AG10803 (cell line): ENCODE measurements around the gene ELP4.
"Not testable (repeated sequence)": the region's sequence is repeated elsewhere in the genome, so short reads cannot be mapped to it uniquely, and the experiment has no call there.

Source experiments
- DNase-seq: peaks from one replicate; pipeline ENCODE4 v3.0.0; 2010; ENCODE audit warnings: low read depth
- H3K4me3 ChIP-seq: 2 replicates; pipeline ENCODE4 v1.5.1; 2011; ENCODE audit warnings: mild to moderate bottlenecking, low read length, control low read depth
- CTCF ChIP-seq: conservative IDR thresholded peaks from 2 replicates; pipeline ENCODE4 v1.5.1; 2011; ENCODE audit warnings: mild to moderate bottlenecking, low read length, control low read depth, inconsistent platforms

The ELP4 gene

GRCh38 chr11:31692466-31692865, 182.9 kb downstream of the ELP4 start:
- H3K4me3 ChIP-seq, result no peak overlapping the region
- no peak for TF ChIP-seq CTCF
- DNase-seq, result no peak

GRCh38 chr11:31697049-31697448, 187.5 kb downstream of the ELP4 start:
- not testable (repeated sequence) for H3K4me3 ChIP-seq, DNase-seq

GRCh38 chr11:31699066-31699465, 189.5 kb downstream of the ELP4 start:
- DNase-seq, result no peak
- H3K4me3 ChIP-seq, result no peak overlapping the region
- no peak for TF ChIP-seq CTCF

- H3K4me3 ChIP-seq, result no peak overlapping the region
- peak; percentile 19 for DNase-seq
- no peak for TF ChIP-seq CTCF
Measured at GRCh38 chr11:31702966-31703365, 193.4 kb downstream of the ELP4 start.

GRCh38 chr11:31706357-31706756, 196.8 kb downstream of the ELP4 start:
- TF ChIP-seq CTCF, result no peak
- no peak for DNase-seq
- H3K4me3 ChIP-seq, result no peak overlapping the region

GRCh38 chr11:31711137-31711536, 201.6 kb downstream of the ELP4 start:
- no peak for DNase-seq
- no peak for TF ChIP-seq CTCF
- H3K4me3 ChIP-seq, result no peak overlapping the region

DNA sequence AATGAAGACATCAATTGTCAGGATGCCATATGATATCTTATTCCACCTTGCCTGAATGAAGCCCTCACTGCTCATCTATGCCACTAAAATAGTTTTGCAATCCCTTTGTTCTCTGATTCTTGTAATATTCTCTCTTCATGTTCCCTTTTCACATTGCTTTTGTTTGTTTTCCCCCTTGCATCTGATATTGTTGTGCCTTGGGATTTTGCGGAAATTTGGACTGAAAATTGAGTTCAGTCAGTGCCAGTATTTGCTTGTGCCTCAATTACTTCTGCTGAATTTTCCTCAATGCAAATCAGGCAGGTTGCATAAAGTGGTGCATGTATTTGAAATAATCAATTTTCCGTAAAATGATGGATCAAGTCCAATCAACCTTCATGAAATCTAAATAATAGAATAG, 203.3 kb downstream of the ELP4 start:
- no peak overlapping the region for H3K4me3 ChIP-seq
- TF ChIP-seq CTCF, result no peak
- DNase-seq, result no peak

DNA sequence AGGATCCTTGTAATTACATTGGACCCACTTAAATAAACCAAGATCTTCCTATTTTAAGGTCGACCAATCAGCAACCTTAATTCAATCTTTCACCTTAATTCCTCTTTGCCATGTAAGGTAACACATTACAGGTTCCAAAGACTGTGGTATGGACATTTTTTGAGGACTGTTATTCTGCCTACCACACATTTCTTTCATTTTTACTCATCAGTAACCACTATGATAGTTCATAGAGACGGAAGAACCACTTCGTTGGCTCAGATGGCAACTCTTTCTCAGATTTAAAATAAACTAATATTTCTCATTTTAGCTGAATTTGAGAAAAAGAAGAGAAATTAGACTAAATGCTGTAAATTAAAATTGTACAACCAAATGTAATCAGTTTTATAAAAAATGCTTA, 205.3 kb downstream of the ELP4 start:
- no peak overlapping the region for H3K4me3 ChIP-seq
- DNase-seq, result no peak
- TF ChIP-seq CTCF, result no peak
